CD4-positive, alpha-beta T cell treated with Interleukin-6 for 4 hours (primary cell): Measurements from ENCODE around the gene DLD.
"Not testable (repeated sequence)": the region's sequence is repeated elsewhere in the genome, so short reads cannot be mapped to it uniquely, and the experiment has no call there.

Source experiments
- DNase-seq: peaks from one replicate; pipeline ENCODE4 v3.0.0-alpha.2; 2020; ENCODE audit warnings: mixed read lengths

DLD gene

DNA sequence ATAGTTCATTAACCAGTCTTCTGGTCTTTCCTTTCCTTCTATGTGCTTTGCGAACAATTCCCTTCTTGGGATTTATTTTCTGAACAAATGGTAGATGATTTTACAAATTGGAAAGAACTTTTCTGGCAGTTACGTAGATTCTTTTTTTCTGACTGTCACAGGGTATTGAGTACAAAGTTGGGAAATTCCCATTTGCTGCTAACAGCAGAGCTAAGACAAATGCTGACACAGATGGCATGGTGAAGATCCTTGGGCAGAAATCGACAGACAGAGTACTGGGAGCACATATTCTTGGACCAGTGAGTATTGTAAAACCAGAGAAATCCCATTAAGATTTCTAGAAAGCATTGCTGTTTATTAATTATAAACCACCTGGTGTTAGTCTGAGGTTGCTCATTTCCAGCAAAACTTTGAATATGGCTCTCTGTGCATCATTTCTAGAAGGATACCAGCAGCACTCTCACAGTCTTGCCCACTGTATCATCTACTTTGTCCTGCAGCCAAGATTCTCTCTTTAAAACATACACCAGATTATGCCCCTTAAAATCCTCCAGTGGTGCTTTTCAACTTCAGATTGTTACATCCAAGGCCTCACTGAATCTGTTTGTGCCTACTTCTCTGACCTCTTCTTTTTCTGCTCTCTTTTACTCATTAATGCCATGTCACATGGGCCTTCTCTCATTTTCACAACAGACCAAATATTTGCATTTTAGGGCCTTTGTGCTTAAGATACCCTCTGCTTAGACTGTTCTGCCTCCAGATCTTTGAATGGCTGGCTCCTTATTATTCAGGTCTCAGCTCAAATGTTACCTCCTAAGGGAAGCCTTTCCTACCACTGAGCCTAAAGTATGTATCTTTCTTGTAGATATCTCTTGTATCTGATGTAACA is 27.0 kb downstream of the DLD start:
- DNase-seq = no peak

GRCh38 chr7:107918948-107919347 is 28.0 kb downstream of the DLD start:
- no peak for DNase-seq

DNA sequence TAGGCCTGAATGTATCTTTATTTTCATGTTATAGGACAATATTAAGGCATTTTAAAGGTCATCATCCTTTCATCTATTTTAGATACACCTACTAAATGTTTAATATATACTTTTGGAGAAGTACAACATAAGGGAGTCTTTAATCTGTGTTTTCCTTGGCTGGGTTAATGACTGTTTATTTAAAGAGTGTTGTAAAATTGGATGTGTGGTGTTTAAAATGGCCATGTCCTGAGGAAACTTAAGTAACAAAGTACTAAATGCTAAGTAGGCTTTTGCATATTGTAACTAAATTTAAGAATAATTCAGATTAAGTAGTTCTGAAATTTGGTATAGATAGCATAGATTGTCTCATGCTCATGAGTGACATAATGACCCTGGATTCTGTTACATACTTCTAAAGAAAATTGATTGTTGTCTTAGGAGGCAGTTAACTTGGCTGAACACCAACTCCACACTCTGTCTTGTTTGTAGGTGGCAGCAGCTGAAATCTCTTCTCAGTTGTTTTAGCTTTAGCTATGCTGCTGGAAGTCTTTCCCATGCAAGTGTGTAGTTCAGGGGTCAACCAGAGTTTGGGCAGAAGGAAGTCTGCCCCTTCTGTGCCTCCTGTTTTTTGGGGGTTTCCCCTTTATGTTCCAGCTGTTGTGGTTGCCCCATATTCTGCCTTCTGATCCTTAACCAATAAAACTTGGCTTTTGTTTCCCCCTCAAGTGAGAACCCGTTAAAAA is 29.2 kb downstream of the DLD start:
- DNase-seq = no peak

DNA sequence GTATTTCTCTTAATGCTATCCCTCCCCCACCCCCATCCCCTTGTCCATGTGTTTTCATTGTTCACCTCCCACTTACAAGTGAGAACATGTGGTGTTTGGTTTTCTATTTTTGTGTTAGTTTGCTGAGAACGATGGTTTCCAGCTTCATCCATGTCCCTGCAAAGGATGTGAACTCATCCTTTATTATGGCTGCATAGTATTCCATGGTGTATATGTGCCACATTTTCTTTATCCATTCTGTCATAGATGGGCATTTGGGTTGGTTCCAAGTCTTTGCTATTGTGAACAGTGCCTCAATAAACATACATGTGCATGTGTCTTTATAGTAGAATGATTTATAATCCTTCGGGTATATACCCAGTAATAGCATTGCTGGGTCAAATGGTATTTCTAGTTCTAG is 30.8 kb downstream of the DLD start:
- DNase-seq = not testable (repeated sequence)

DNA sequence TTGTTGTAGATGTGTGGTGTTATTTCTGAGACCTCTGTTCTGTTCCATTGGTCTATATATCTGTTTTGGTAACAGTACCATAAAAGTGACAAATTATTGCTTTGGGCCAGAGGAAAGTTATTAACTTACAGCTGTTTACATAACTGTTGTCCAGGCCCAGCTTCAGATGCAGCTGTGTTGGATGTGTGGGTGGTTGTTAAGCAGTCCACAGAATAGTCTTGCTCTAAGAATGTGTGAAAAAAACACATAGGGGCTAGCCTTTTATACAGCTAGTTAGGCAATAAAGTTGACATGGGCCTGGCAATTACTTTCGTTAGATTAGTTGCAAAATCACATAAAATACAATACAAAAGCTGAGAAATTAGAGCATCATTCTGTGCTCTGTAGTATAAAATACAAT is 31.9 kb downstream of the DLD start:
- DNase-seq = no peak

- no peak for DNase-seq
Measured at GRCh38 chr7:107924841-107925504, 34.0 kb downstream of the DLD start.

DNA sequence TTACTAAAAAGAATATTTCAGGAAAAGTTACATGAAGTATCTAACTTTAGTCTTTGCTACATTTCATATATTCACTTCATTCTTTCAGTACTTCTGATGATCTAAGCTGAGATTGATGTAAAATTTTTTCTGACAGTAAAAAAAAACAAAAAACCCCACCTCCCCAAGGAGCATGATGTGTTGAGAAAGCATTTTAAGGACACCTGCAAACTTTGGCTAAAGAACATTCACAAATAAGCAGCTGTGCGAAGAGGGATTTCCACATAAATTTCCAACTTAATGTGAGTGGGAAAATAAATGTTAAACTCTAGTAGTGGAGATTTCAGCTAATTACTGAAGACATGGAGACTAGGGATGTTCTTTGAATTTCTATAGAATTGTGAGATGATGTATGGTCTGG is 35.5 kb downstream of the DLD start:
- DNase-seq = no peak

DNA sequence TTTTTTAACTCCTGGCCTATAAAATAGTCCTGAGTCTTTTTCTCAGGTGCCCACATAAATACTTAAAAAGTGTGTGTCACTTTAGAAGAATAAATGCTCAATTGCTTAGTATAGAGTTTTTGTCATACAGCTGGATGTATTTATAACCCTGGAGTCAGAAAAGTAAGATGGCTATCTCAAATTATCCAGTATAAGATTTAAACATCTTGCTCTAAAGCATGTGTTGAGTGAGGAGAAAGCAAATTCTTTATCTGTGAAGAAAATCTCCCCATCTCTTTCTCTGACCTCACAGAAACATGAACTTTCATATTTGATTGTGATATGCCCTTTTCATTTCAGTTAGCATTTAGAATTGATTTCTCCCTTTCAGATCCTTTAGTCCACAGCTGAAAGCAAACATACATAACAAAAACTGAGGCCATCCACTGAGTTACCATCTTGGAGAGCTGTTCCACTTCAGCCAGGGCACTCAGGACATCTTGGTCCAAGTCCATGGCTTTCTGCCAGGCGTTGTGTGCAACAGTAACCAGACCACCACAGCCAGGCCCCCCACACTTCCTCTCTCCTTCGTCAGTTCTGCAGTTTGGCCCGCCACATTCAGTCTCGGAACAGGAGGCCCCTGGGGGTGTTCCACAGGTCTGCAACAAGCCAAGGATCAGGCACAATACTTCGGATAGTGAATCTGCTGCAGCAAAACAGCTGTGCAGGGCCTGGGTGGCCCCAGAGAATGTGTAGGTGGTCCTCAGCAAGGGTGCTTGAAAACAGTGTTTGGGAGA is 40.9 kb downstream of the DLD start:
- DNase-seq = no peak

- no peak for DNase-seq
Measured at GRCh38 chr7:107932805-107933204, 41.8 kb downstream of the DLD start.

DNA sequence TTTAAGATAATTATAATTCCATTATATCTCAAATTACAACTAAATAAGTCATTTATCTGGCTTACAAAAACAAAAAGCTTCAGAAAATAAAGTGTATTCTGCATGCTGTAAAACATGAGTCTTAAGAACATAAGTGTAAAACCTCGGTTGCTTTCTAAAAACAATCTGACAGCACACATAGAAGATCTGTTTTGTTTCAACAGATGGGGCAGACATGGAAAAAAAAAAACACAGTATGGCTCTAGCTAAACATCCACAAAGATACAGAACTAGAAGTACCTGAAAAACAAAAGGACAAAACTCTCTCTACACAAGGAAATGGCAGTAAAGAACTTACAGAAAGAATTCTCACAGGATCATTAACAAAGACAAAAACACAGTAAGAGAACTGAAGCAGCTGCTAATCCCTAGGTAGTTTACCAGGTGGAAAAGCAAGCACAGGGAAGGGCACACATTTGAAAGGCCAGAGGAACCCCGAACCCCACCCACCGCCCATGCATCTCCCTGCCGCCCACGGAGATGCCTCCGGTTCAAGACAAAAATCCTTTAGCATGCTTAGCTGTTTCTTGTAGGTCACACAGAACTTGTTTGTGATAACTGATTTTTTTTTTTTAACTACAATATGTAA is 42.5 kb downstream of the DLD start:
- DNase-seq = no peak

GRCh38 chr7:107934991-107935770 is 44.2 kb downstream of the DLD start:
- no peak for DNase-seq

- DNase-seq = no peak
Measured at GRCh38 chr7:107936312-107936711, 45.3 kb downstream of the DLD start.

GRCh38 chr7:107937531-107937930 is 46.5 kb downstream of the DLD start:
- no peak for DNase-seq

DNA sequence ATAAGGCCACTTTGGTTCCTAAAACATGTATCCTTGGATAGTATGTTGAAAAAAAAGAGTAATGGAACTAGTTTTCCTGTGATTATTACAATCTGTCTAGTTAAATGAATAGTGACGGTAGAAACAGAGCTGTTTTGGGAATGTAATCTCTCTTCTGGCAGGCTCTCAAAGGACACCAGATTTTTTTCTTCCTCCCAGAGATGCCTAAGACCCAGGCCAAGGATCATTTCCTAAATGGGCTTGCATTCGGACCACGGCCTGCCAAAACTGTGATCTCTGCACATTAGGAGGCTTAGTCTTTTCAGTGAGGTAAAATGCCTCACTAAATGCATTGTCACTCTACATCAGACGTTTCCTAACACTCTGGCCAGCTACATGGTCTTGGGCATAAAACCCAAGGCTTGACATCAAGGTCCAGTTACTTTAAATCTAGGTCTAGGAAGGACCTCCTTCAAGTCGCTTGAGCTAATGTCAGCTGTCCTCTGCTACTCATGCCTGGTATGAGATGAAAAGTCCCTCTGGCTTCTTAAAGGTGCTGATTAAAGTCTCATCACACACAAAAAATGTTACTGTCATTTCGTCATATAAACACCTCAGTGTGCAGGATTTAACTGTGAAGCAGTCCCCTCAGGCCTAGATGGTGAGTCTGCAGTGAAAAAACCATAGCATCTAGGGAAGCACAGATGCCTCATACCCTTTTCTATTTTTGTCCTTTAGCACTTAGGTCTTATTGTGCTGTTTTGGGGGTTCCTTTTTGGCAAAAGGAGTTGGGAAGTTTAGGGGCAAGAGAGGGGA is 47.7 kb downstream of the DLD start:
- no peak for DNase-seq

DNA sequence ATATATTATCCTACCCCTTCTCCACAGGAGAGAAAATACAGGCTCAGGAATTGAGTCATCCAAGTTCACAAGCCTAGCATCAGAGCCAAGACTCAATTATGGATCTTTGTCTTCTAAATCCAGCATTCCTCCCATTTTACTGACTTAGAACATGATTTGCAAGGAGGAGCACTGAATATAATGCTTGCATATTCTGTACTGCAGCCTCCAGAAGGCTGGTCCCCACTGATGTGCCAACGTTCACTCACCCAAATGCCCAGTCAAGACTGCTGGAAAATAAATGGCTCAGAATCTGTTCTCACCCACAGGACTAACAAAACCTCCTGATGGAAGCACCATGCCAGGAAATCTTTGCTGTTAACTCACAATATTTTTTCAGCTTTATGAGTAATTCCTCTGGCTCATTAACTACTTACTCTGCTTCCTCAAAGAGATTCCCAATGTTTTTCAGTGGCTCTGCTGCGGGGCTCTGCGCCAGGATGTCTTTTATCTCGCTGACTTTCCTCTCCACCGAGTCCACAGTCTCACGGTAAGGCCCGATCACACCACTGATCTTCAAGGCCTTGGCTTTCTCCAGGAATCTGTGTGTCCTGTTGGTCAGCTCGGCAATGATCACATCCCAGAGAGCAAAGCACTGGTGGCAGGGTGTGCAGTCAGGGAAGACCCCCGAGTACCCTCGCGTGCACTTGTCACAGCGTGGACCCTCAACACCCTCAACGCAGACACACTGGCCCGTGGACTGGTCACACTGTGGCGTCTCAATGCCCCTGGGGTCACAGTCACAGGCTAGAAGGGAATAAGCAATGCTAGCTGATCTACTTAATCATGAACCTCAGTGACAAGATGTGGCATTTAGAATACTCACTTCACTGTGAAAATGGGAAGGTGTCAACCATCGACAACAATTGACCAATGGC is 48.8 kb downstream of the DLD start:
- no peak for DNase-seq

DNA sequence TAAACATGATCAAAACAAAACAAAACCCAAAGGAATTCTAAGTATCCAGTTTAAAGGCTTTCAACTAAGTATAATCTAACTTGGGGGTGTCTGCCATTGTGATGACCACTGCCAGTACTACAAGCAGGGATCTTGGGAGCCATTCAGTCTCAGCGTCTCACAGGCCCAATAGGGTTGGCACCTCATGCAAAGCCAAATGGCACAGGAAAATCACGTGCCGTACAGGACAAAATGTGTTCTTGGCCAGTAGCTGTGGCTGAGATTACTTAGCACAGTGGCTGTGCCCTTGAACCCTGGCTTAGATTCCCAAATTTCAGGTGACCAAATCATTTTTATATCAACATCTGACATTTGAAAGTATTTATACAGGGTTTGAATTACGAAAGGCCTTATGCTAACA is 50.0 kb downstream of the DLD start:
- no peak for DNase-seq

DNA sequence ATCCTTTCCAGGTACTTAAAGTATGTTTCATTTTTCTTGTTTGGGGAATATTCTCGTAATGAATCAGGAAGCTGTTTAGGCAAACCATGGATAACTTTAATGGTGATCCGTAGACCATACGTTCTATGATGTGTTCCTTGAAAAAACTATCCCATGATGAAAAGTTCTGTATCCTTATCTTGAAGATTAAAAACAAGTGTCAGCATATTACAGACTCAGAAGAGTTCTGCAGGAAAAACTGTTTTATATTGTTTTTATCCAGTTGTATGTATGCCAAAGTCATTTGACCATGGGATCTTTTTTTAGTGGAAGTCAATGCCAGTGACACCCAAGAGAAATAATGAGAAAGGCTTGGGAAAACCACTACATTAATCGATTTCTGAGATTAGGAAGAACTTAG is 52.0 kb downstream of the DLD start:
- no peak for DNase-seq

DNA sequence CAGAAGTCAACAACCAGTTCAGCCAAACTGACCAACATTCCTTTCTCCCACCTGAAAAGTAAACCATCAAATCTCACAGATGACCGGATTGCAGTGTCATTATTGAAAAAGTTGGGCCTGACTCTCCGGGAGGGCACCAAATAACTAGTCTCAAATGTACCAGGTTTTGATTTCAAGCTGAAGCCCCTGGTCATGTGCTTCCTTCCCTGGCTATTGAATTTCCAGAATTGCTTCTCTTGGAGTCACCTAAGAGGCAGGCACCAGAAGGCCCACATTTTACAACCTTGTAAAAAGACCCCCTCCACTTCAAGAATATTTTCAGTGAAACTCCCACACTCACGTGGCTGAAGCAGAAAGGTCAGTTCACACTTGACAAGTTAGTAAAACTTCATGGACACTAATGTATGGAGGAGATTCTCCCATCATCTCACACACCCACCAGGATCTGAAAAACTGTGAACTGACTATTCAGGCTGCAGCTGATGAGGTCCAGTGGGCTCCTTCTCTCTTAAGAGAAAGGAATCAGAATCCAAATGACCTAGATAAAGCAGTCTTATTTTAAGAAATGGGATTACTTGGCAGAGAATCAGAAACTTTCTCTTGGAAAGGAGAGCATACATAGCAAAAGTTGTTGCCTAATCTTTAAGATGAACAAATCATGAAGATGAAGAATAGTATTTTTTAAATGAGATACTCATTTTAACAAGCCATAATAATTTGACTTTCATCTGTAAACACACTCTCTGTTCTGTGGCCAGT is 53.6 kb downstream of the DLD start:
- DNase-seq = no peak

- no peak for DNase-seq
Measured at GRCh38 chr7:107945332-107945731, 54.3 kb downstream of the DLD start.
